RWPE1 (cell line): ENCODE measurements around the gene NKX6-1.

Source experiments
- CTCF ChIA-PET: fragments of 350-600 bp; sonication (Branson Sonifier 250); formaldehyde crosslinking; extraction: SDS; loops from one replicate; lab custom pipeline; 2021; lab: Yijun Ruan, JAX
- POLR2A ChIA-PET: fragments of 400-600 bp; formaldehyde crosslinking; extraction: SDS; loops from one replicate; lab custom pipeline; 2020; ENCODE audit warnings: antibody characterized with exemption; ENCODE audit not compliant: low non-redundant PET; lab: Yijun Ruan, JAX
- DNase-seq: peaks from one replicate; pipeline ENCODE4 v3.0.0; 2012; ENCODE audit warnings: low spot score
- H3K27ac ChIP-seq: fragments of 450-650 bp; 2 replicates; pipeline ENCODE4 v1.5.1; 2017
- TF ChIP-seq, protein P1 (sequence below): fragments of 450-650 bp; conservative IDR thresholded peaks from 2 replicates; pipeline ENCODE4 v1.5.1; 2017; ENCODE audit warnings: low read depth, mild to moderate bottlenecking

The NKX6-1 gene

GRCh38 chr4:84496706-84497503, 2.2 kb downstream of the NKX6-1 start:
- DNase-seq = no peak
- ChIA-PET CTCF (interaction anchor here (0.6 kb wide), 2 partner anchors 82 to 1129 kb away, joined by 4 to 5 read pairs; no protein-coding TSS in a partner anchor), POLR2A (no interaction called here)
- no peak overlapping the region for H3K27ac ChIP-seq
- TF ChIP-seq, protein P1, sequence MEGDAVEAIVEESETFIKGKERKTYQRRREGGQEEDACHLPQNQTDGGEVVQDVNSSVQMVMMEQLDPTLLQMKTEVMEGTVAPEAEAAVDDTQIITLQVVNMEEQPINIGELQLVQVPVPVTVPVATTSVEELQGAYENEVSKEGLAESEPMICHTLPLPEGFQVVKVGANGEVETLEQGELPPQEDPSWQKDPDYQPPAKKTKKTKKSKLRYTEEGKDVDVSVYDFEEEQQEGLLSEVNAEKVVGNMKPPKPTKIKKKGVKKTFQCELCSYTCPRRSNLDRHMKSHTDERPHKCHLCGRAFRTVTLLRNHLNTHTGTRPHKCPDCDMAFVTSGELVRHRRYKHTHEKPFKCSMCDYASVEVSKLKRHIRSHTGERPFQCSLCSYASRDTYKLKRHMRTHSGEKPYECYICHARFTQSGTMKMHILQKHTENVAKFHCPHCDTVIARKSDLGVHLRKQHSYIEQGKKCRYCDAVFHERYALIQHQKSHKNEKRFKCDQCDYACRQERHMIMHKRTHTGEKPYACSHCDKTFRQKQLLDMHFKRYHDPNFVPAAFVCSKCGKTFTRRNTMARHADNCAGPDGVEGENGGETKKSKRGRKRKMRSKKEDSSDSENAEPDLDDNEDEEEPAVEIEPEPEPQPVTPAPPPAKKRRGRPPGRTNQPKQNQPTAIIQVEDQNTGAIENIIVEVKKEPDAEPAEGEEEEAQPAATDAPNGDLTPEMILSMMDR = no peak

GRCh38 chr4:84496331-84496705, 2.8 kb downstream of the NKX6-1 start:
- POLR2A ChIA-PET = no interaction called here
- CTCF ChIA-PET = interaction anchor here (0.6 kb wide), 2 partner anchors 82 to 1128 kb away, joined by 4 to 5 read pairs; no protein-coding TSS in a partner anchor
- TF ChIP-seq, protein P1 = no peak

GRCh38 chr4:84495794-84496261, 3.3 kb downstream of the NKX6-1 start:
- ChIA-PET CTCF (interaction anchor here (0.6 to 0.7 kb wide), 3 partner anchors 83 to 1128 kb away, joined by 4 to 5 read pairs (median 5); no protein-coding TSS in a partner anchor), POLR2A (no interaction called here)
- DNase-seq = no peak
- TF ChIP-seq, protein P1 = no peak
- no peak overlapping the region for H3K27ac ChIP-seq

More at GRCh38 chr4:84496331-84496705, 2.8 kb downstream of the NKX6-1 start:
- DNase-seq = no peak
- no peak overlapping the region for H3K27ac ChIP-seq

- ChIA-PET POLR2A (no interaction called here), CTCF (interaction anchor here (0.7 kb wide), 1 partner anchor 177 kb away, joined by 5 read pairs; no protein-coding TSS in a partner anchor)
Measured at GRCh38 chr4:84495118-84495793, 3.8 kb downstream of the NKX6-1 start.

DNA sequence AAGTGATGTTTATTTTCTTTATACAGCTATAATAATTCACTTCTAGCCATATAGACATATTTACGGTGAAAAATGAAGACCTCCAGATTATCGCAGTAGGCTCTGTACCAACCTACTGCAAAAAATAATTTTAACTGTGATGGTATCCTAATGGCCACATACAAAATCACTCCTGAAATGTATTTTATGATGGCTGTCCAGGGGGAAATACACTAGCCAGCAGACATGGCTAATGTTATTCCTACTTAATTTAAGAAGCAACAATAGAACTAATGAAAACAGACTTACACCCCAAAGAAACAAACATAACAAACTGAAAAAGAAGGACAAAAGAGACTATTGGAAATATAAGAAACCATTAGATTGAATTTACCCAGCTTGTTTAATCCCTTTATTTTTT, 4.6 kb downstream of the NKX6-1 start:
- ChIA-PET POLR2A (no interaction called here), CTCF (interaction anchor here (0.8 kb wide), 1 partner anchor 50 kb away, joined by 5 read pairs; no protein-coding TSS in a partner anchor)
- DNase-seq = no peak
- no peak overlapping the region for H3K27ac ChIP-seq
- TF ChIP-seq, protein P1 = no peak

More at GRCh38 chr4:84495118-84495793, 3.8 kb downstream of the NKX6-1 start:
- TF ChIP-seq, protein P1 = no peak
- H3K27ac ChIP-seq = no peak overlapping the region
- DNase-seq = no peak

DNA sequence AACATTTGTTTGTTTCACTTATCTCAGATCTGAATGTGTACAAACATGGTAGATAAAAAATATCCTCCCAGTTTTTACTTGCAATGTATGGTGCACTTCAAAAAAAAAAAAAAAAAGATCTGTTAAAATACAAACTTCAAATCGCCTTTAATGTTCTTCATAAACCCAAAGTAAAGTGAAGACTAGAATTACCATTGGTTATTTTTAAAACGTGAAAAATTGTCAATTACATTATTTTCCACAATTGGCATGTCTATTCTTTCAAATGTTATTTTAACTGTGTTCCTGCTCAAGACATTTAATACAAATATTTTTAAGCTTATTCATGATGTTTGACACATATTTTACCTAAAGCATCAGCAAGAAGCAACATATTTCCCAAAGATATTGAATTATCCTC, 5.0 kb downstream of the NKX6-1 start:
- no peak overlapping the region for H3K27ac ChIP-seq
- POLR2A ChIA-PET = no interaction called here
- CTCF ChIA-PET = interaction anchor here (0.8 kb wide), 1 partner anchor 51 kb away, joined by 5 read pairs; no protein-coding TSS in a partner anchor
- TF ChIP-seq, protein P1 = no peak
- no peak for DNase-seq
